A549 (cell line): ENCODE measurements around the gene MTRF1L. TPM values are rescaled to one million over a fixed set of nuclear protein-coding genes. Genes with fewer than 3 reads are reported as not detected.

ENCODE experiments used
- ATAC-seq, 2 experiments: fragments of 200-7000 bp in 1 of 2; fragments of >200 bp in 1 of 2; cut with Nextera tagmentation in 1 of 2; cut with Tn5 transposase in 1 of 2; 3 replicates each; pipeline versions ENCODE4 v1.8.0 to v1.9.1; 2018 to 2020; ENCODE audit warnings: mild to moderate bottlenecking in 1 of 2, moderate library complexity in 1 of 2
- CTCF ChIA-PET: fragments of 300-600 bp; sonication (Branson Sonifier 250); formaldehyde crosslinking; extraction: SDS; loops from one replicate; lab custom pipeline; 2021; ENCODE audit warnings: antibody characterized with exemption, inconsistent platforms; lab: Yijun Ruan, JAX
- POLR2A ChIA-PET: fragments of 350-600 bp; formaldehyde crosslinking; extraction: SDS; loops from one replicate; lab custom pipeline; 2021; ENCODE audit warnings: antibody characterized with exemption, inconsistent platforms; lab: Yijun Ruan, JAX
- DNase-seq, 2 experiments: peaks; one replicate each; pipeline versions ENCODE4 v3.0.0 to v3.0.0-alpha.2; 2011 to 2016; ENCODE audit warnings: low read depth in 1 of 2, low spot score in 1 of 2
- FAIRE-seq: peaks from 2 replicates; lab custom pipeline; 2011; peaks lifted over from hg19 to GRCh38; lab: Jason Lieb, UNC
- H3K27ac ChIP-seq, 2 experiments: fragments of >200 bp; sonication (Bioruptor Twin); formaldehyde crosslinking; 3 replicates each; pipeline ENCODE4 v1.5.1; 2016 to 2017
- H3K4me1 ChIP-seq: fragments of >200 bp; sonication (Bioruptor Twin); formaldehyde crosslinking; 3 replicates; pipeline ENCODE4 v1.6.1; 2016
- H3K4me2 ChIP-seq: fragments of >200 bp; sonication (Bioruptor Twin); formaldehyde crosslinking; 3 replicates; pipeline ENCODE4 v1.6.1; 2016
- H3K4me3 ChIP-seq: fragments of >200 bp; sonication (Bioruptor Twin); formaldehyde crosslinking; 3 replicates; pipeline ENCODE4 v1.5.1; 2016
- H3K9me3 ChIP-seq: fragments of >200 bp; sonication (Bioruptor Twin); formaldehyde crosslinking; 3 replicates; pipeline ENCODE4 v1.6.1; 2016
- CBX8 ChIP-seq: fragments of 200-600 bp; sonication (generic); IDR thresholded peaks from 2 replicates; pipeline ENCODE4 v1.6.1; 2016
- E2F6 ChIP-seq: IDR thresholded peaks from 2 replicates; pipeline ENCODE4 v1.6.1; 2012; ENCODE audit warnings: low read depth, borderline replicate concordance
- EHF ChIP-seq: fragments of 250-450 bp; sonication (Bioruptor Pico); IDR thresholded peaks from 2 replicates; pipeline ENCODE4 v1.5.0; 2020; ENCODE audit warnings: mild to moderate bottlenecking
- EP300 ChIP-seq, 2 experiments: fragments of >200 bp; sonication (Bioruptor Twin); formaldehyde crosslinking; IDR thresholded peaks; 2 replicates in 1 of 2; 3 replicates in 1 of 2; pipeline ENCODE4 v1.6.1; 2016 to 2017
- FOSL2 ChIP-seq, 2 experiments: fragments of 450-650 bp in 1 of 2; fragments of >200 bp in 1 of 2; sonication (Bioruptor Twin) in 1 of 2; formaldehyde crosslinking; IDR thresholded peaks; 2 replicates each; pipeline versions ENCODE4 v1.5.0 to v1.6.1; 2016 to 2020; ENCODE audit warnings: mild to moderate bottlenecking in 1 of 2, moderate library complexity in 1 of 2
- FOXS1 ChIP-seq: fragments of 250-450 bp; sonication (Bioruptor Pico); IDR thresholded peaks from 2 replicates; pipeline ENCODE4 v1.5.0; 2020; ENCODE audit warnings: mild to moderate bottlenecking, moderate library complexity
- HDAC2 ChIP-seq: fragments of 200-600 bp; sonication (generic); IDR thresholded peaks from 2 replicates; pipeline ENCODE4 v1.6.1; 2016
- HEYL ChIP-seq: fragments of 250-450 bp; sonication (Bioruptor Pico); IDR thresholded peaks from 2 replicates; pipeline ENCODE4 v1.8.0; 2021; ENCODE audit warnings: mild to moderate bottlenecking, moderate library complexity
- JUN ChIP-seq, 2 experiments: fragments of >200 bp; sonication (Bioruptor Twin); formaldehyde crosslinking; IDR thresholded peaks; 2 replicates in 1 of 2; 3 replicates in 1 of 2; pipeline ENCODE4 v1.6.1; 2016 to 2017
- KDM1A ChIP-seq: fragments of 200-600 bp; sonication (generic); IDR thresholded peaks from 2 replicates; pipeline ENCODE4 v1.6.1; 2016; ENCODE audit warnings: low read depth, mild to moderate bottlenecking
- MAFK ChIP-seq: fragments of 450-650 bp; IDR thresholded peaks from 2 replicates; pipeline ENCODE4 v1.6.1; 2014; ENCODE audit not compliant: partially characterized antibody
- MAX ChIP-seq: IDR thresholded peaks from 2 replicates; pipeline ENCODE4 v1.6.1; 2012
- MAZ ChIP-seq: fragments of 150-350 bp; IDR thresholded peaks from 2 replicates; pipeline ENCODE4 v1.6.1; 2014; ENCODE audit warnings: antibody characterized with exemption, low read depth, low read length, borderline replicate concordance
- MYC ChIP-seq: IDR thresholded peaks from 2 replicates; pipeline ENCODE4 v1.6.1; 2012; ENCODE audit warnings: mild to moderate bottlenecking, inconsistent platforms, low read length, improper control_type of control experiment, borderline replicate concordance
- NPAS2 ChIP-seq: fragments of 250-450 bp; sonication (Bioruptor Pico); IDR thresholded peaks from 2 replicates; pipeline ENCODE4 v1.8.0; 2022; ENCODE audit warnings: mild to moderate bottlenecking, moderate library complexity, borderline replicate concordance
- NR3C1 ChIP-seq: fragments of >200 bp; sonication (Bioruptor Twin); formaldehyde crosslinking; IDR thresholded peaks from 3 replicates; pipeline ENCODE4 v1.6.1; 2017
- PBX3 ChIP-seq: IDR thresholded peaks from 2 replicates; pipeline ENCODE4 v1.6.1; 2012
- POLR2A ChIP-seq: IDR thresholded peaks from 2 replicates; pipeline ENCODE4 v1.6.1; 2012; ENCODE audit warnings: mild to moderate bottlenecking, low read length
- REST ChIP-seq: fragments of 200-600 bp; sonication (generic); IDR thresholded peaks from 2 replicates; pipeline ENCODE4 v1.6.1; 2016; ENCODE audit warnings: antibody characterized with exemption, mild to moderate bottlenecking, moderate library complexity
- RNF2 ChIP-seq: fragments of 200-600 bp; sonication (generic); IDR thresholded peaks from 2 replicates; pipeline ENCODE4 v1.6.1; 2016; ENCODE audit warnings: low read depth, mild to moderate bottlenecking, antibody characterized with exemption, moderate library complexity, borderline replicate concordance
- ZC3H11A ChIP-seq: fragments of 450-650 bp; IDR thresholded peaks from 2 replicates; pipeline ENCODE4 v1.6.1; 2014; ENCODE audit warnings: antibody characterized with exemption, mild to moderate bottlenecking
- whole genome bisulfite sequencing: methylation state at CpG from one replicate; pipeline ENCODE4 v1.1.6; 2017; ENCODE audit errors: missing lambda C conversion rate; 5-methylcytosine and 5-hydroxymethylcytosine counted together
- polyA plus RNA-seq, 4 experiments: library from polyadenylated mRNA; depleted of rRNA in 3 of 4; stranded (reverse); fragments of >200 nt; fragmentation: RNase III in 1 of 4; extraction: RNeasy Plus Mini Kit Qiagen cat#74134 plus additional on column Dnase treatment in 1 of 4; gene quantifications; 2 replicates in 3 of 4; 3 replicates in 1 of 4; pipeline ENCODE4 v1.2.3, GENCODE V29; 2011 to 2017

The MTRF1L gene
- polyA plus RNA-seq, 2 of the 4 experiments (the other 2 are of a cell fraction), result 14.3 to 22.6 TPM

- Histone ChIP-seq H3K4me2 (peak within 1 kb of the TSS; percentile 96), H3K4me3 (peak within 1 kb of the TSS; percentile 69), H3K4me1 (peaks cover 38% of the 10 kb centered on the region), H3K9me3 (no peaks in the 10 kb centered on the region), H3K27ac (peak within 1 kb of the TSS; percentile 91 to 96)
- ATAC-seq (peak; percentile 88 to 94), FAIRE-seq (no peak), DNase-seq (peak; percentile 70 to 97)
- ChIA-PET POLR2A (interaction anchor here (0.7 to 1.9 kb wide), 6 partner anchors 8 to 603 kb away, joined by 3 to 11 read pairs (median 6); partner anchors contain the start of gene MTRF1L), CTCF (interaction anchor here (1.0 kb wide), 1 partner anchor 42 kb away, joined by 3 read pairs; no protein-coding TSS in a partner anchor)
- 0% methylated on average over 18 of the region's 66 CpGs for WGBS
- TF ChIP-seq FOSL2 (IDR thresholded peaks at IDR 0.05) (no peak), FOSL2 (CRISPR knock-in tag; IDR thresholded peaks at IDR 0.05) (no peak), NPAS2 (CRISPR knock-in tag) (no peak), MYC (0 out of 2 replicates have a peak, but pooled peaks have one; percentile 41), E2F6 (peak; percentile 67; the same call in 1 of the 2 replicates), FOXS1 (CRISPR knock-in tag) (no peak), PBX3 (no peak; the same call in 1 of the 2 replicates), MAFK (no peak), NR3C1 (no peak), CBX8 (no peak), EP300 (IDR thresholded peaks at IDR 0.05) (no peak), HDAC2 (peak; percentile 98), MAX (peak; percentile 74), KDM1A (peak; percentile 81; the same call in 1 of the 2 replicates), RNF2 (no peak), EHF (CRISPR knock-in tag) (no peak), MAZ (no peak), HEYL (CRISPR knock-in tag) (no peak), REST (no peak; the same call in 1 of the 2 replicates), POLR2A (peak; percentile 40), ZC3H11A (no peak), JUN (IDR thresholded peaks at IDR 0.05) (peak in 1 of 2 experiments; percentile 79; a peak in 3 of 5 replicates)
Observed at GRCh38 chr6:152982904-152983636, 19.4 kb downstream of the MTRF1L start, which contains the start of gene FBXO5. Gene FBXO5 (minus strand): TSS chr6:152983041. CDS start chr6:152982959, 82 bp downstream.
